SK-N-MC (cell line): ENCODE measurements around the gene OTOP3.

Source experiments
- EZH2 ChIP-seq: fragments of 200-600 bp; sonication (generic); IDR thresholded peaks from one replicate; pipeline ENCODE4 v1.6.1; 2017; ENCODE audit warnings: antibody characterized with exemption
- POLR2AphosphoS5 ChIP-seq: IDR thresholded peaks from 2 replicates; pipeline ENCODE4 v1.6.1; 2012; ENCODE audit warnings: mild to moderate bottlenecking, low read depth, low read length, borderline replicate concordance

- TF ChIP-seq EZH2: no peak
- TF ChIP-seq POLR2AphosphoS5: no peak
These were observed 12.0 kb upstream of the OTOP3 start for GRCh38 chr17:74923538-74924249.
